ENCODE measurements around the gene SMIM10. TPM values are rescaled to one million over a fixed set of nuclear protein-coding genes. Genes with fewer than 3 reads are reported as not detected.
A peak's percentile ranks its signal among the peaks of the same experiment; 100 is the strongest.

Gene SMIM10
- total RNA-seq, 1 donor from 2014 or later, result 5.2 TPM

GRCh38 chrX:135003876-135004623, 13.3 kb downstream of the SMIM10 start:
- intact Hi-C loops (cut with DNase I), result no loop called here
- H3K9me3 ChIP-seq, result no peaks in the 10 kb centered on the region
- peak; percentile 100 for ATAC-seq

GRCh38 chrX:135006187-135006586, 15.4 kb downstream of the SMIM10 start:
- Histone ChIP-seq H3K4me3 (no peak overlapping the region), H3K9me3 (no peaks in the 10 kb centered on the region), H3K27me3 (no peaks in the 10 kb centered on the region), H3K36me3 (no peaks in the 10 kb centered on the region), H3K27ac (no peak overlapping the region), H3K4me1 (no peaks in the 10 kb centered on the region)
- ATAC-seq, result no peak
- intact Hi-C loops (cut with DNase I), result no loop called here
- TF ChIP-seq CTCF (IDR thresholded peaks at IDR 0.05), result no peak
- no peak for DNase-seq

More at GRCh38 chrX:135003876-135004623, 13.3 kb downstream of the SMIM10 start:
- TF ChIP-seq CTCF (IDR thresholded peaks at IDR 0.05), result no peak
- H3K27me3 ChIP-seq, result no peaks in the 10 kb centered on the region
- H3K4me3 ChIP-seq, result peak overlapping the region; percentile 41
- DNase-seq, result peak; percentile 93
- no peak overlapping the region for H3K27ac ChIP-seq
- no peaks in the 10 kb centered on the region for H3K36me3 ChIP-seq
- no peaks in the 10 kb centered on the region for H3K4me1 ChIP-seq

- H3K27ac ChIP-seq, result no peak overlapping the region
- intact Hi-C loops (cut with DNase I), result no loop called here
- H3K27me3 ChIP-seq, result no peaks in the 10 kb centered on the region
- TF ChIP-seq CTCF (IDR thresholded peaks at IDR 0.05), result no peak
- no peaks in the 10 kb centered on the region for H3K9me3 ChIP-seq
- no peaks in the 10 kb centered on the region for H3K4me1 ChIP-seq
- ATAC-seq (peak; percentile 45), DNase-seq (no peak)
- H3K4me3 ChIP-seq, result no peak overlapping the region
- H3K36me3 ChIP-seq, result no peaks in the 10 kb centered on the region
Observed at GRCh38 chrX:135009057-135009610, 18.3 kb downstream of the SMIM10 start.

GRCh38 chrX:135009838-135010237, 19.0 kb downstream of the SMIM10 start:
- Histone ChIP-seq H3K27ac (no peak overlapping the region), H3K9me3 (no peaks in the 10 kb centered on the region), H3K4me3 (no peak overlapping the region), H3K27me3 (no peaks in the 10 kb centered on the region), H3K4me1 (no peaks in the 10 kb centered on the region), H3K36me3 (no peaks in the 10 kb centered on the region)
- intact Hi-C loops (cut with DNase I), result no loop called here
- TF ChIP-seq CTCF (IDR thresholded peaks at IDR 0.05), result no peak
- DNase-seq, result no peak
- no peak for ATAC-seq

GRCh38 chrX:135010921-135011320, 20.1 kb downstream of the SMIM10 start:
- no peak overlapping the region for H3K4me3 ChIP-seq
- ATAC-seq (no peak), DNase-seq (no peak)
- no peaks in the 10 kb centered on the region for H3K9me3 ChIP-seq
- intact Hi-C loops (cut with DNase I), result no loop called here
- H3K27ac ChIP-seq, result no peak overlapping the region
- H3K36me3 ChIP-seq, result no peaks in the 10 kb centered on the region
- no peaks in the 10 kb centered on the region for H3K4me1 ChIP-seq
- TF ChIP-seq CTCF (IDR thresholded peaks at IDR 0.05), result no peak
- H3K27me3 ChIP-seq, result no peaks in the 10 kb centered on the region
